Measurements from ENCODE around the gene TYROBP.
"Not testable (repeated sequence)": the region's sequence is repeated elsewhere in the genome, so short reads cannot be mapped to it uniquely, and the experiment has no call there.

The TYROBP gene

GRCh38 chr19:35870124-35870736 is 37.9 kb downstream of the TYROBP start:
- not testable (repeated sequence) for DNase-seq (ENCODE audit: low spot score)

DNA sequence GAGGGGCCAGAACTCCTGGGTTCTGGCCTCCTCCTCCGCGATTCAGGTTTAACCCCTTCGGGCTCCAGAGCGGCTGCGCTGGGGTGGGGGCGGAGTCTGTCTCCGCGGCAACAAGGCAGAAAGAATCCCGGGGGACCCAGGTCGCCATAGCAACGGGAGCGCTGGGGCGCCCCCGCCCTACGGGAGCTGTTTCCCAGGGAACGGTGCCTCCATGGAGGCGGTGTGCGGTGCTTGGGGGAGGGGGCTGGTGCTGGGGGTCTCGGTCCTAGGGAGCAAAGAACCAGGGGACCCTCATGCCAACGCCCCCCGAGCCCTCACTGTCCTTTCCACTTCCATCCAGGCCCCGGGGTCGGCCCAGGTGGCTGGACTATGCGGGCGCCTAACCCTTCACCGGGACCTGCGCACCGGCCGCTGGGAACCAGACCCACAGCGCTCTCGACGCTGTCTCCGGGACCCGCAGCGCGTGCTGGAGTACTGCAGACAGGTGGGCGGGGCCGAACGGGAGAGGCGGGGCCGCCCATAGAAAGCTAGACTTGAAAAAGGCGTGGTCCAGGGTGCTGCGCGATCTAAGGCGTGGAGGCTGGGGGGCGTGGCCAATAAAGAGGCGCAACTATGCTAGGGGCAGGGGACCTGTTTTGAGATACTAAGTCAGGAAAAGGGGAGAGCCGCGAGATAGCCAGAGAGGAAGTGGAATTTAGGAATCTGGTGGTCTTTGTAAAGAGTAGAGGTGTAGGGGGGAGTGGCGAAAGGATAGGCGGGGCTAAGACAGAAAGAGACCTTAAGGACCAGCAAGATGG is 38.6 kb downstream of the TYROBP start:
- peak; percentile 69 for DNase-seq (ENCODE audit: low spot score)

DNA sequence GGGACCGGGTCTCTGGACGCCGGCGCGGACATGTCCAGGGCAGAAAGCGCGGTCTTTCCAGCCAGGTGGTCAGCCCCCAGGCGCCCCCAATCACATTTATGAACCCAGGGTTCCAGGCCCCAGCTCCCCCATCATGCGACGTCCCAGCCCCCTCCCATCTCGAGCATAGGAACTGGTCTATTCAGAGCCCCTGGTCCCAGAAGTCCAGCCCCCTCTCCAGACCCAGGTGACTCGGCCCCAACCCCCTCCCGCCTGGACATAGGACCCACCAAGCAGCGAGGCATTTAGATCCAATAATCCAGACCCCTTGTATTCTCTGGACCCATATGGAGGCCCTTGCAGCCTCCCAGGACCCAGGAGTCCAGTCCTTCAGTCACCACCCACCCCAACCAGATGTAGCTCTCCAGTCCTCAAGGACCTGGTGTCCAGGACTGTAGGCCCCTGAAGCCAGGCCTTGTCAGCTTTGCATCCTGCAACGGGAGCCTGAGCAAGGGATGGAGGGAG is 39.2 kb downstream of the TYROBP start:
- DNase-seq (ENCODE audit: low spot score), result no peak

DNA sequence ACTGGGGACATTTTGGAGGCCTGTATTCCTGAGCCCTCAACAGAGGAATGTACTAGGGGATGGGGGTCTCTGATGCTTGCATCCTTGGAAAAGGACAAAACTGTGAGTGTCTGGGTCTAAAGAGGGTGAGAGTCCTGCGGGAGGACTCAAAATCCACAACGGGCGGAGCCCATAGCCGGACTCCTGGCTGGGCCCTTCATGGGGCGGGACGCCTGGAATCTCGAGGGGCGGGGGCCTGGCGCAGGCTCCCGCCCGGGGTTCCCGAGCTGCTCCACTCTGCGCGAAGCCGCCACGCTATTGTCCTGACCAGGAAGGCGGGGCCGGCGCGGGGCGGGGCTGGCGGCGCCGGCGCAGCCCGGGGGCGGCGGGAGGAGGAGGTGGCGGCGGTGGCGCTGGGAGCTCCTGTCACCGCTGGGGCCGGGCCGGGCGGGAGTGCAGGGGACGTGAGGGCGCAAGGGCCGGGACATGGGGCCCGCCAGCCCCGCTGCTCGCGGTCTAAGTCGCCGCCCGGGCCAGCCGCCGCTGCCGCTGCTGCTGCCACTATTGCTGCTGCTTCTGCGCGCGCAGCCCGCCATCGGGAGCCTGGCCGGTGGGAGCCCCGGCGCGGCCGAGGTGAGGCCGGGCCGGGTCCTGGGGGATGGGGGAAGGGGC is 39.8 kb downstream of the TYROBP start, which contains the start of gene APLP1:
Gene APLP1, plus strand, starts transcription at position 403 of the 651 bp plus-strand sequence. Its CDS starts 63 bp downstream, at position 466.
- DNase-seq (ENCODE audit: low spot score), result peak; percentile 33

GRCh38 chr19:35863018-35863417 is 45.1 kb downstream of the TYROBP start:
- DNase-seq (ENCODE audit: low spot score), result no peak

DNA sequence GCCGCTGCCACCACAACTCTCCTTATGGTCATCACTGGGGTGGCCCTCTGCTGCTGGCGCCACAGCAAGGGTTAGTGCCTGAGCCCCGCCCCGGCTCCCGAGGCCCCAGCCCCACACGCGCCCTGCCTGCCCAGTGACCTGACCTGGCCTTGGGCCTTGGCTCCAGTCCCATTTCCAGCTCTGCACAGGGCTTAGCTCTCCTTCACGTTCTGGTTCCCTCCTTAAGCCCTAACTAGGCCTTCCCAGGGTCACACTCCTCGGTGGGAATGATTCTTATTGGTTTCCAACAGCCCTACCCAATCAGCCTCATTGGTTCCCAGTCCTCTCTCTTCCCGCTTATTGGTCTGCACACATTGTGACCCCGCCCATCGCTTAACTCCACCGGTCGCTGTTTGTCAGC is 45.6 kb downstream of the TYROBP start:
- no peak for DNase-seq (ENCODE audit: low spot score)

DNA sequence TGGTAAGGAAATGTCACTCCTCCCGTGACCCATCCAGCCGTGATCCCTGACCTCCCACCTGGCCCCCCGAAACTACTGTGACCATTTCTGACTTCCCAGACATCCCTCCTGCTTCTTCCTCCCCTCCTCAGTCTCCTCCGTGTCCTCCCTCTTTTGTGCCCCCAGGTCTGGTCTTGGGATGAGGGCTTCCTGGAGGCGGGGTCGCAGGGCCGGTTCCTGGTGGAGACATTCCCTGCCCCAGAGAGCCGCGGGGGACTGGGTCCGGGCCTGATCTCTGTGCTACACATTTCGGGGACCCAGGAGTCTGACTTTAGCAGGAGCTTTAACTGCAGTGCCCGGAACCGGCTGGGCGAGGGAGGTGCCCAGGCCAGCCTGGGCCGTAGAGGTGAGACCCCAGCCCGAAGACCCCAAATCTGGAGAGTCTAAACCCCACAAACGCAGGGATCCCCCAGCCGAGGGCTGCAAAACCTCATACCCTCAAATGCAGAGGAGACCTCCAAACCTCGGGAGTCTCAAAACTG is 46.4 kb downstream of the TYROBP start:
- no peak for DNase-seq (ENCODE audit: low spot score)

GRCh38 chr19:35860818-35861639 is 47.1 kb downstream of the TYROBP start:
- no peak for DNase-seq (ENCODE audit: low spot score)

GRCh38 chr19:35860436-35860817 is 47.7 kb downstream of the TYROBP start:
- DNase-seq (ENCODE audit: low spot score), result no peak

- no peak for DNase-seq (ENCODE audit: low spot score)
Measured at GRCh38 chr19:35859414-35859813, 48.7 kb downstream of the TYROBP start.

- no peak for DNase-seq (ENCODE audit: low spot score)
Measured at GRCh38 chr19:35858311-35858710, 49.8 kb downstream of the TYROBP start.

- DNase-seq (ENCODE audit: low spot score), result no peak
Measured at GRCh38 chr19:35856546-35857149, 51.4 kb downstream of the TYROBP start, which contains the start of gene KIRREL2. TSS of gene KIRREL2 (plus strand) at chr19:35856911. CDS start at chr19:35857120, 209 bp downstream.

Data from kidney tubule cell (primary cell).